Stimulated activated CD4-positive, alpha-beta T cell treated with anti-CD3 and anti-CD28 coated beads, TNF-alpha, amount 100 ng/mL, for 48 hours (primary cell): ENCODE measurements around the gene ANXA10.
"Not testable (repeated sequence)": the region's sequence is repeated elsewhere in the genome, so short reads cannot be mapped to it uniquely, and the experiment has no call there.

ENCODE experiments used
- DNase-seq, 3 donors: peaks; one replicate each; pipeline ENCODE4 v3.0.0-alpha.2; 2020; ENCODE audit warnings: low read depth in 3 of 3

The ANXA10 gene

DNA sequence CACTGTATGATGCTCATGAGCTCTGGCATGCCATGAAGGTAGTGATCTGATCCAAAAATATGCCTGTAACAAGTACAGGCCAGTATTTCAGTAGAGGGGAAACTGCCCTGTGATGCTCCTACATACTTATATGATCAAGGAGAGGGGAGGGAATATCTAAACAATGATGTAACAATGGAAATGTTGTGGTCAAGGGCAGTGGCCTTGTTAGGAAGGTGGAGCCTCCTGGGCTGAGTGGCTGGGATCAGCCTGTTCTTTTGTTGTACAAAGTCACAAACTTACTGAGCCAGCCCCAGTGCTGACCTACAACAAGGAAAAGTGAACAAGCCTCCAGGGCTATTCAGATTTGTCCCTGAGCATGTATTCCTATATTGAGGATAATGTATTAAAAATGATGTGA lies 70.3 kb downstream of the ANXA10 start:
- no peak for DNase-seq

DNA sequence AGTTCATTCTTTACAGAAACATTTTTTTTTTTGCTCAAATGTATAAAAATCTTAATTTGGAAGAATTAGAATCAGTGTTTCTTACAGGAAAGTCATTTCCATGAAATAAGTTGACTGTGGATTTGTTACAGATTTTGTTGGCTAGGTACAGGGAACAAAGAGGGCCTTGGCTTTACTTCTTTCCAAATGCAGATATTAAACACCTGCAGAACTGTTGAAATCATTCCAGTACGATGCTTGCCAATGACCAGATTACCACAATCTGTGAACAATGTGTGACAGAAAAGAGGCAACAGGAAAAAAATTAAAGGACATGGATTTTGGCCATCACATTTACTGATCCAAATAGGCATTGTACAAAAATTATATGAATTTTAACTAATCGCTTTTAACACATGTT lies 70.8 kb downstream of the ANXA10 start:
- DNase-seq, result no peak

DNA sequence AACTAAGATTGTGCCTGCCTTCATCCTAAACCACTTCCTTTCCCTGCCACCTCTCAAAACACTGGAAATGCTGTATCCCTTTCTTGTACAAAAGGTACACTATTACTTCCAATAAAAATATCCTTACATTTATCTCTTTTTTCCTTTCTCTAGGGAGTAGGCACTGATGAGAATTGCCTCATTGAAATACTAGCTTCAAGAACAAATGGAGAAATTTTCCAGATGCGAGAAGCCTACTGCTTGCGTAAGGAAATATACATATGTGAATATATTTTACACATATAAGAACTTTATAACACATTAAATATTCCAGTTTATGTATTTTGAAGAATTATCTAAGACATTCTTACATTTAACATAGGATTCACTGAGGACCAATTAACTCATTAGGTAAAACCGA lies 71.7 kb downstream of the ANXA10 start:
- no peak for DNase-seq

DNA sequence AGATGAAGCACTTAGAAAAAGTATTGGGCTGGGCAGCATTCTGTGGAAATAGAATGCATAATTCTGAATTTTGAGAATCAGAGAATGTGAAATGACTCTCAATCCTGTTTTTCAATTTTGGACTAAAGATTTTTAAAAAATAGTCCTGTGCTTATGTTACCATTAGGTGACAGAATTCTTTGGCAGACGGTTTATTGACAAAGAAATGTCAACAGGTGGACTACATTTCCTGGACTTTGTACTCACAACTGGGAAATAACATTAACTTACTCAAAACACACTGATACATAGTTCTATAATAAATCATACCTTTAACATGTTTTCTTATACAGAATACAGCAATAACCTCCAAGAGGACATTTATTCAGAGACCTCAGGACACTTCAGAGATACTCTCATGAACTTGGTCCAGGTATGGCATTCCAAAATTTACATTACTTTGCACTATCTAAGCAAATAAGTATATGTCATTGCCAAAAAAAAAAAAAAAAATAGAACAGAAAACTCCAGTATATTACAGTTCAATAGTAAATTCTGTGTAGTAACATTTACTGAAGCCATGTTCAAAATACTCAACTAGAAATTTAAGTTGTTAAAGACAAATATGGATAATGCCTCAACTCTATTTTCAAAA lies 72.7 kb downstream of the ANXA10 start:
- no peak for DNase-seq

DNA sequence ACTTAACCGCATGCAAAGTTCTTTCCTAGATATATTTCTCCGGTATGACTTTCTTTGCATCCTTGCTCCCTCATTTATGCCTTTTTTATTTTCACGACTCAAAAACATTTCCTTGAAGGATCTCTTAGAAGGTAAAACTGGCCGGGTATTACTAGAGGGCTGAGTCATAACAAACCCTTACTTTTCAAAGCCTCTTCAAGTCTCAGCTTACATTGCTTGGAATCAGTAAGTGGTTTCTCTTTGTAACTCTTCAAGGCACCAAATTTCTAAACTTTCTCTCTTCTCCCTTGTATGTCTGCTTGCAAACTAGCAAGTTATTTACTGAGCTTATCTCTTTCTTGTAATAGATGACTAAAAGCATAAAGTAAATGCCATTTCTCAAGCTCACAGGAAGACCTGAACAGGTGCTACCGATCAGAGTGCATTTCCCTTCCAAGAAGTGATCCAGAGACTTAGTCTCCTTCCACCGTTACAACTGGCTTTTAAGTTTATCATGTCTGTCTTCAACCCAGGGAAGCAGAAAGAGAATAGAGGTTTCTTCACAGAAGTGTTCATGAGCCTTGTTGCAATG lies 75.5 kb downstream of the ANXA10 start:
- DNase-seq, result no peak

DNA sequence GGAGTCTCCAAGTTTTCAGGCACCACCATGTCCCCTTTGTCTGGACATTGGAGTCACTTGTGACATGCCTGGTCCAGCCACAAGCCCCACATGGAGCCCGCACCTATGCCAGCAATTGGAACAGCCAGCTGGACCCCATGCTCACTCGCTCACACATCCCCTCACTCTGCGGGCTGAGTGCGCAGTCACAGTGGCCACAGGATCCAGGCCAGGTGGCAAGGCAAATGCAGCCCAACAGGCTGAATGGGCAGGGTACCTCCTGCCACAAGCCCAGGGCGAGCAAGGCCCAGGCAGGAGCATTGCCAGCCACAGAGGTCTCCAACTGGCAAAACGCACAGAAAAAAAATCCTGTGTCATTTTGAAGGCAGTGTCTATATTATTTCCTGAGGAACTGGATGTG lies 82.0 kb downstream of the ANXA10 start:
- no peak for DNase-seq

DNA sequence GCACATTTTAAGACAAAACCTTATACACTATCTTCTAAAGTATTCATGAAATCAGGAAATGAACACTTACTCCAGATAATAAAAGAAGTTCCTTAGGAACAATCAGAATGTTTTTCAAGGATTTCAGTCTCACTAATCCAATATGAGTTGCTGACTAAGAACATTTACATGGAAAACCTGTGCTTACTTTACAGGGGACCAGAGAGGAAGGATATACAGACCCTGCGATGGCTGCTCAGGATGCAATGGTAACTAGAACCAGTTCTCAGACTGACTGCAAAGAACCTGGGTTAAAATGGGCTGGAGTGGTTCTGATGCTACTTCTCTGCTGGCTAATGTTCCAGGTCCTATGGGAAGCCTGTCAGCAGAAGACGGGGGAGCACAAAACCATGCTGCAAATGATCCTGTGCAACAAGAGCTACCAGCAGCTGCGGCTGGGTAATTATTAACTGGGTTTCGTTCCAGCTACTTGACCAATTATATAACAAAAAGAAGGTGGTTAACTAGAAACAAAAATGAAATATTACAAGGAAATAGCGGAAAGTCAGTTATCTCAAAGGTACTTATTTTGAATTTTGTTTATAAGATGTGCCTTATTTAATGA lies 85.3 kb downstream of the ANXA10 start:
- no peak for DNase-seq

DNA sequence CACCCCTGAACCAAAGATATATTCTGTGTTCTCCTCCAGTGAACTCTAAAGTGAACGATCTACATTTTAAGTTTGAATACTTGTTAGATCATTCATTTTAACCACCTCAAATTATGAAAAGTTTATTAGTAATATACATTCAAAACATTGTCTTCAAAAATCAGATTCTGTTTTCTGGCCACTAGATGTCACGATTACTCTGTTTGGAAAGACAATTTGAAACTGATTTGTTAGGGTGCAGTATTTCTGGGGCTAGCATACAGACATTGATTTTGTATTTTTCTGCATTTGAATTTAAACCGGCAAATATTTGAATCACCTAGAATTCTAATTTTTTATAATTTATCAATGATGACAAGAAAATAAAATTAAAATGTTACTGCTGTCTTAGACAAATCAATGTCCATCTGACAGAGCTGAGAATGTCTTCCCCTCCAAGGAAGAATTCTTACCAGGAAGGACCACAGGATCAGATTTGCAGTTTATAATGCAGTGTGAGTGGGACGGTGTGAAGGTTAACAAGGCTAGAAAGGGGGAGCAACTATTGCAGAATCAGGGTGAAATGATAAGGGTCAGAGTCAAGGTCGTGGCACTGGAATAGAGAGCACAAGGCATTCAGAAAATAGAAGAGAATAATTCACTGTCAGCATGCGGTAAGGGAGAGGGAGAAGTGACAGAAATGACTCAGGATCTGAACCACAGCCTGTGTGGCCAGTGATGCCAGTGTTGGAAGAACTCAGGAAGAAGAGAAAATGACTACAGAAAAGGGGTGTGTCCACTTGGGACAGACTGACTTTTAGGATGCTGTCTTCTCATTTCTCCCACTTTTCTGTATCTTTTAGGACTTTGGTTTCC lies 91.6 kb downstream of the ANXA10 start:
- DNase-seq, result no peak

DNA sequence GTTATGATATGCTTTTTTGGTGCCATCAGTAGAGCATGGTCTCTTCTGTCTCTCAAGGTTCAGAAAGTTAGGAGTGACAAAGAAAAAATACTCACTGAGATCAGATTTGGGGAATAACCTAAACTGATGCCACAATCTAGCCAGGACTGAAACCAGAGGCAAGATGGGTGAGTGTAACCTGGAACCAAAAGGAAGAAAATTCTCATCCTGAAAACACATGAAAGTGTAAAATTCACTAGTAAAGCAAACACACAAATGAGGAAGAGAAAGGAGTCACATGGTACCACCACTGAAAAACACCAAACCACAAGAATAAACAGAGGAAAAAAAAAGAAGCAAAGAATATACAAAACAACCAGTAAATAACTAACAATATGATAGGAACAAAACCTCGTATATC lies 96.4 kb downstream of the ANXA10 start:
- DNase-seq, result no peak

DNA sequence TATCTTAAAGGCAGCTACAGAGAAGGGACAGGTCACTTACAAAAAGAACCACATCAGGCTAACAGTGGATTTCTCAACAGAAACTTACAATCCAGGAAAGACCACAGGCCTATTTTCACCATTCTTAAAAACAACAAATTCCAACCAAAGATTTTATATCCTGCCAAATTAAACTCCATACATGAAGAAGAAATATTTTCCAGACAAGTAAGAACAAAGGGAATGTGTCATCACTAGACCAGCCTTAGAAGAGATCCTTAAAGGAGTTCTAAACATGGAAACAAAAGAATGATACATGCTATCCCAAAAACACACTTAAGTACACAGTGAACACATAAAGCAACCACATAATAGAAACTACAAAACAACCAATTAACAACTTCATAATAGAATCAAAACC lies 105.6 kb downstream of the ANXA10 start:
- DNase-seq, result no peak

DNA sequence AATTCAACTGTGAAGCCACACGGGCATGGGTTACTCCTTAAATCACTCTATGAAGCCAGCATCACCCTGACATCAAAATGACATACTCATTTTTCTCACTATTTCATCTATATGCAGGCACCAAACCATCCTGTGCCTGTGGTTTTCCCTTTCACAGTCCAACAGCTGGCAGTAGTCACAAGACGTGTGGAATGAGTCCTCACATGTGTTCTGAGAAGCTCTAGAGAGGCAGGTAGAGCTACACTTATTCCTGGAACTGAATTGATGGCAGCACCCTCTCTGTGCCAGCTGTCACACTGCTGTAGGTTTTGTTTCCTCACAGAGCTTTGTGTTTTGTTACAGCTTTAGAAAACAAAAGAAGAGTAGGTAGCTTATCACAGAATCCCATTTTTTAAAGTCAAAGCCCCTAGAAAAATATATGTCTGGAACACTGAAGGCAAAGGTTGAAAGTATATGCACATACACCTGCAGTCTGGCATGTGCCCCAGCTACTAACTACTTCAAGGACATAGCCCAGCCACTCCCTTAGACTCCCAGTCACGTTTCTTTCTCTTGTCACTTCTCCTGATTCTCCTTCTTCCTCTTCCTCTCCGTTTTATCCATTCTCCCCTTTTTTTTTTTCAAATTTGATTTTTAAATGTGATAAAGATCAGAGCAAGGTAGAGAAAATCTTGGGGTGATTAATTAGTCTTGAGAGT lies 107.1 kb downstream of the ANXA10 start:
- DNase-seq, result no peak

DNA sequence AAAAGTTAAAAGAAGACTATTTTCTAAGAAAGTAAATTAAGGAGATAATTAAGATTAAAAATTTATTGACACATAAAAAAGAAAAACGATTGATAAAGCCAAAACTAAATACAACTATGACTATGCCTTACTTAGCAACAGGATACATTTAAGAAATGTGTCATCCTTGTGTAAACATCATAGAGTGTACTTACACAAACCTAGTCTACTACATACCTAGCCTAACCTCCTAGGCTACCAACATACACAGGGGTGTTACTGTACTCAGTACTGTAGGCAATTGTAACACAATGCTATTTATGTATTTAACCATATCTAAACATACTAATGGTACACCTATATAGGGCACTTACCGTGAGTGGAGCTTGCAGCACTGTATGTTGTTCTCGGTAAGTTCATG lies 108.3 kb downstream of the ANXA10 start:
- no peak for DNase-seq

DNA sequence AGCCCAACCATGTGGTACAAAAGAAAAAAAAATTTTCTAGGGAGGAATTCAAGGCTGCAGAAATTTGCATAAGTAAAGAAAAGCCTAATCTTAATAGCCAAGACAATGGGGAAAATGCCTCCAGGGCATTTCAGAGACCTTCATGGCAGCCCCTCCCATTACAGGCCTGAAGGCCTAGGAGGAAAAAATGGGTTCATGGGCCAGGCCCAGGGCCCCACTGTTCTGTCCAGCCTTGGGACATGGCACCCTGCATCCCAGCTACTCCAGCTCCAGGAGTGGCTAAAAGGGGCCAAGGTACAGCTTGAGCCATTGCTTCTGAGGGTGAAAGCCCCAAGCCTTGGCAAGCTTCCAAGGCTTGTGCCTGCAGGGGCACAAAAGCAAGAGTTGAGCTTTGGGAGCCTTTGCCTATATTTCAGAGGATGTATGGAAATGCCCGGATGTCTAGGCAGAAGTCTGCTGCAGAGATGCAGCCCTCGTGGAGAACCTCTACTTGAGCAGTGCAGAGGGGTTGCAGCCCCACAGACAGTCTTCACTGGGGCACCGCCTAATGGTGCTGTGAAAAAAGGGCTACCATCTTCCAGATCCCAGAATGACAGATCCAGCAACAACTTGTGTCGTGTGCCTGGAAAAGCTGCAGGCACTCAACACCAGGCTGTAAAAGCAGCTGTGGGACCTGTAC lies 111.0 kb downstream of the ANXA10 start:
- no peak for DNase-seq

DNA sequence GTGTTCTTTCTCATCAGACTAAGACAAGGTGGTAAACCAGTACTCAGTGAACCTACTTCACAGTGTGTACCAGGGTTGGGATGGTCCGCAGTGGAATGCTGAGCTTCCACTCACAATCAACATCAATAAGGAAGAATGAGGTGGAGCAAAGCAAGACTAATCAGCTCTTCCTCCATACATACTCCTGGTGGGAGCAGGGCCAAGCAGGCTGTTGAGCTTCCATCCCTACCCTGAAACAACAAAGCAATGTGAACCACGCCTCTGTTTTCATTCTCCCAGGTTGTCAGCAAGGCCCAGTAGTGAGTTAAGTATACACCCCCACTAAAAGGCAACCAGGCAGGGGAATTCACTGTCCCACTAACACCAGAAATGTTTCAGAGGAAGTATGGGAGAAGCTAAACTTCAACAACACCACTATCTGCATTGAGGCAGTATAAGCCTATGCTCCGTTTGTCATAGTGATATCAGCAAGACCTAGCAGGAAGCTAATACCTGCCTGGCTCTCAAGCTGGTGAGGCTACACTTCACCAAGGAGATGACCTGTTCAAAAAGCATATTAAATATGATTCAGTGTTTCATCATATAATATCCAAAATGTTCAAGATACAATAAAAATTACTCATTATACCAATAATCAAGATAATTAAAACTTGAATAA lies 116.7 kb downstream of the ANXA10 start:
- DNase-seq, result no peak

DNA sequence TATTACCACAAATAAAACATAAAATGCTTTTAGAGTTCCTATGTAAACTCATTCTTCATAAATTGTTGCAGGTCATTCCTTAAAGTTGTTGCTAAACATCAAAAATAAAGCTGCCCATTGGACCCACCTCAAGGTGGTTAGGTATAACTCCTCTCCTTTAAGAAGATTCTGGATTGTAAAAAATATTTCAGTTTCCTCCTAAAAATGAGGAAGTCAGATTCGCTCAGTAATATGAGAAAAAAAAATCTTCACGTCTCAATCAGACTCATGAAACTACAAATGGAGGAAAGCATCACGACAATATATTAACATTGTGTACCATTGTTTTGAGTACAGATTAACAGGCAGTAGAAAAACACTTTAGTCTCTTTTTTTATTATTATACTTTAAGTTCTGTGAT lies 120.3 kb downstream of the ANXA10 start:
- no peak for DNase-seq

DNA sequence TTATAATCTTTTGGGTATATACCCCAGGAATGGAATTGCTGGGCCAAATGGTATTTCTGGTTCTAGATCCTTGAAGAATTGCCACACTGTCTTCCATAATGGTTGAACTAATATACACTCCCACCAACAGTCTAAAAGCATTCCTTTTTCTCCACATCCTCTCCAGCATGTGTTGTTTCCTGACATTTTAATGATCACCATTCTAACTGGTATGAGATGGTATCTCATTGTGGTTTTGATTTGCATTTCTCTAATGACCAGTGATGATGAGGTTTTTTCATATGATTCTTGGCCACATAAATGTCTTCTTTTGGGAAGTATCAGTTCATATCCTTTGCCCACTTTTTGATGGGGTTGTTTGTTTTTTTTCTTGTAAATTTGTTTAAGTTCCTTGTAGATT lies 121.2 kb downstream of the ANXA10 start:
- not testable (repeated sequence) for DNase-seq

DNA sequence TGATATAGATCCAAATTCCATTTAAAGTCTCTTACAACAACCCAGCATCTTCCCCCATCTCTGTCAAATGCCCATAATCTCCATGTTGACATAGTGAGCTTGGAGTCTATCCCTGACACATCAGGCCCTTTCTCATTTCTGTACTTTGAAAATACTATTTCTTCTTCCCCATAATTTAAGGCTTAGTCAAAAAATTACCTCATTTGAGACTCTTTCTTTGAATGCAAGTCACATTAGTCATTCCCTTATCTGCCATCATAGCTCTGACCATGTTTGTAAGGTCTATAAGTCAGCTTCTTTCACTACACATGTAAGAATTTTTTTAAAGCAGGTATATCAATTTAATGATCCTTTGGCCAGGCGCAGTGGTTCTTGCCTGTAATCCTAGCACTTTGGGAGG lies 126.3 kb downstream of the ANXA10 start:
- no peak for DNase-seq

DNA sequence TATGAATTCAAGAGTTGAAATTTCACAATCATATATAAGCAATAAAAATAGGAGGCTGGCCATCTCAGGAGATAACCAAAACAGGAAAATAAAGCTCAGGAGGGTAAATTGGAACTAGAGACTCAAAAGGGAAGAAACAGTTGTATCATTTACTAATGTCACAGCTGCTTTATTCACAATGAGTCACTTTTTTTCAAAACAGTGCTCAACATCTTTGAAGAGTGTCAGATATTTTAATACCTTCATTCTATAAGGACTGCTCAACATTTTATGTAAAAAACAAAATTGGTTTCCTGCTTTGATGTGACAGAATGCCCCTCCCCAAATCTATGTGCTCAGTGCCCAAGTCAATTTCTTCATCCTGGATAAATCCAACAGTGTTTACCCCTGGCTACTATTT lies 128.6 kb downstream of the ANXA10 start:
- DNase-seq, result no peak

DNA sequence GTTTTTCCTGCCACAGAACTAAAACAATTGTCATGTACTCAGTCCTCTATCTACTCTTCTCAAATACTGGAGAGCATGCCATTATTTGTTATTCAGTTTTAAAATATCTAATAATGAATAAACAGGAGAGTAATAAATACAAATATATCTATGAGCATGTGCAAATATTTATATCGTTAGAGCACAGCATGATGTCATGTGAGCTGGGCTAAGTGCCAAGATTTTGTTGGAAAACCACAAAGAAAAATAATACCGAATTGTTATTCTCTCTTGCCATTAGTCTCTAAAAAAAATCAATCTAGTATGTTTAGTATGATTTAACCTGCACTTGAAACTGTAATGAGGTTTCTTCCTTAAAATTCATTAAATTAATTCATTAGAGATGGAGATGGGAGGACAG lies 129.0 kb downstream of the ANXA10 start:
- DNase-seq, result no peak
